H1 (cell line): ENCODE measurements around the gene GRB14.

Source experiments
- CBX5 ChIP-seq: fragments of 300-800, 300-1000 bp; sonication (generic); IDR thresholded peaks from 2 replicates; pipeline ENCODE4 v1.7.1; 2016; ENCODE audit warnings: antibody characterized with exemption, low read length, low read depth
- CHD2 ChIP-seq: IDR thresholded peaks from 2 replicates; pipeline ENCODE4 v1.6.1; 2012; ENCODE audit warnings: low read length, improper control_type of control experiment
- CREB1 ChIP-seq: IDR thresholded peaks from 2 replicates; pipeline ENCODE4 v1.6.1; 2012; ENCODE audit warnings: inconsistent platforms
- CTCF ChIP-seq, 3 experiments: IDR thresholded peaks; 1 replicate in 2 of 3; 2 replicates in 1 of 3; pipeline versions ENCODE4 v1.5.1 to v1.6.1; 2011; ENCODE audit warnings: low read length in 3 of 3, mild to moderate bottlenecking in 3 of 3, inconsistent platforms in 2 of 3, low read depth in 1 of 3, moderate library complexity in 1 of 3; ENCODE audit not compliant: insufficient read depth in 1 of 3; ENCODE audit errors: control extremely low read depth in 1 of 3
- EGR1 ChIP-seq: IDR thresholded peaks from 2 replicates; pipeline ENCODE4 v1.6.1; 2011; ENCODE audit warnings: low read depth, low read length, borderline replicate concordance
- EZH2 ChIP-seq: fragments of 200-600 bp; sonication (generic); IDR thresholded peaks from 2 replicates; pipeline ENCODE4 v1.7.1; 2012; ENCODE audit warnings: low read depth, mild to moderate bottlenecking, moderate library complexity, low read length, inconsistent platforms; ENCODE audit not compliant: severe bottlenecking
- JUND ChIP-seq: IDR thresholded peaks from 2 replicates; pipeline ENCODE4 v1.6.1; 2011; ENCODE audit warnings: mild to moderate bottlenecking, improper control_type of control experiment, low read length
- KDM1A ChIP-seq: fragments of 200-600, 300-600 bp; sonication (generic); IDR thresholded peaks from 2 replicates; pipeline ENCODE4 v1.7.1; 2016; ENCODE audit warnings: mild to moderate bottlenecking, low read length, borderline replicate concordance
- POLR2A ChIP-seq, 2 experiments: IDR thresholded peaks; 1 replicate in 1 of 2; 2 replicates in 1 of 2; pipeline ENCODE4 v1.6.1; 2011; ENCODE audit warnings: low read depth in 2 of 2, low read length in 2 of 2, mild to moderate bottlenecking in 2 of 2; ENCODE audit errors: control extremely low read depth in 1 of 2
- POLR2AphosphoS5 ChIP-seq: IDR thresholded peaks from 2 replicates; pipeline ENCODE4 v1.6.1; 2011; ENCODE audit warnings: low read depth, low read length
- RNF2 ChIP-seq: fragments of 200-900, 300-1000 bp; sonication (generic); IDR thresholded peaks from 2 replicates; pipeline ENCODE4 v1.7.1; 2016; ENCODE audit warnings: borderline replicate concordance, low read depth, mild to moderate bottlenecking, antibody characterized with exemption, low read length; ENCODE audit not compliant: poor library complexity, severe bottlenecking; ENCODE audit errors: missing control alignments
- SP4 ChIP-seq: IDR thresholded peaks from 2 replicates; pipeline ENCODE4 v1.6.1; 2012; ENCODE audit warnings: low read length, inconsistent platforms
- TBP ChIP-seq: IDR thresholded peaks from 2 replicates; pipeline ENCODE4 v1.6.1; 2011; ENCODE audit warnings: low read depth, low read length, improper control_type of control experiment
- TEAD4 ChIP-seq: IDR thresholded peaks from 2 replicates; pipeline ENCODE4 v1.6.1; 2012; ENCODE audit warnings: low read depth, low read length, inconsistent platforms, mixed read lengths

GRCh38 chr2:164669291-164669690 lies 48.0 kb upstream of the GRB14 start:
- TF ChIP-seq POLR2A (IDR thresholded peaks at IDR 0.05; ENCODE audit: control extremely low read depth in 1 of 2, low read depth in 2 of 2, low read length in 2 of 2) (no peak), POLR2AphosphoS5 (no peak), TEAD4 (no peak), CREB1 (no peak), CBX5 (no peak), CTCF (IDR thresholded peaks at IDR 0.05; ENCODE audit: control extremely low read depth in 1 of 3, insufficient read depth in 1 of 3, low read depth in 1 of 3, low read length in 3 of 3) (no peak), EZH2 (no peak), KDM1A (no peak), RNF2 (no peak), EGR1 (no peak), SP4 (no peak), TBP (no peak), JUND (no peak), CHD2 (no peak)
